Measurements from ENCODE around the gene TP53INP2.
"Not testable (repeated sequence)": the region's sequence is repeated elsewhere in the genome, so short reads cannot be mapped to it uniquely, and the experiment has no call there.

Gene TP53INP2

DNA sequence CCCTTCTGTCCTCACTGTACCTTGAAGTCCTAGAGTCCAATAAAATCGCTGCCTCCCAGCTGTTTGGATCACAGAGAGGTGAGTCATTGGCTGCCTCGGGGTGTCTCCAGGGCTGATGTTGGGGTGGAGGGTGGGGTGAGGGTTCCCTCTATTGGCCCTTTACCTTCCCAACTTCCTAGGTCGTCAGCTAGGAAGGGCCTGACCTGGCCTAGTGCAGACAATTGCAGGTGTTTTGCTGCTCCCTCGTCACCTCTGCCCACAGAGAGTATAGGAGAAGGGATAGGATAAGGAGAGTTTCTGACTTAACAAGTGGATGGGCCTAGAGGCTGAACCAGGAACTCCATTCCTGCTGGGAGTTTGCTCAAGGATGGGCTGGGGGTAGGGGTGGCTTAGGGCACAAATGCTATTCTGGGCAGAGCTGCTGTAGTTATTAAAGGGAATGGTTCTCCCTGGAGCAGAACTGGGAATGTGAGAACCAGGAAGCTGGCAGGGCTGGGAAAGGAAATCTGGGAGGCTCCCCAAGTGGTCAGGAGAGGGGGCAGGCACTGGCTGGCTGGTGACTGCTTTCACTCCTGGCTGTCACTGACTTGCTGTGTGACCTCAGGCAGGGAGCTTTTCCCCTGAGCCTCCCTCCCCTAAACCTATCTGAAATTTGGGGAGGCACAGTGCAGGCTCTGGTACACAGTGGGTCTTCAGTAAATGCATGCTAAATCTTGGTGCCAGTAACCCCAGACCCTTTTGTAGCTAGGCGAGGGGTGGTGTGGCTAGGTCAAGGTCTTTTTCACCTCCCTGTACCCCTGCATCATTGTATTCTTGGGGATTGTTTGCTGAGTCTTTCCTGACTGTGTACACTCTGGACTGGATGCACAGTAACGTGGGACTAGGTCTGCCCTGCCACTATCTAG, 1.5 kb downstream of the TP53INP2 start:
- no peak for ATAC-seq

DNA sequence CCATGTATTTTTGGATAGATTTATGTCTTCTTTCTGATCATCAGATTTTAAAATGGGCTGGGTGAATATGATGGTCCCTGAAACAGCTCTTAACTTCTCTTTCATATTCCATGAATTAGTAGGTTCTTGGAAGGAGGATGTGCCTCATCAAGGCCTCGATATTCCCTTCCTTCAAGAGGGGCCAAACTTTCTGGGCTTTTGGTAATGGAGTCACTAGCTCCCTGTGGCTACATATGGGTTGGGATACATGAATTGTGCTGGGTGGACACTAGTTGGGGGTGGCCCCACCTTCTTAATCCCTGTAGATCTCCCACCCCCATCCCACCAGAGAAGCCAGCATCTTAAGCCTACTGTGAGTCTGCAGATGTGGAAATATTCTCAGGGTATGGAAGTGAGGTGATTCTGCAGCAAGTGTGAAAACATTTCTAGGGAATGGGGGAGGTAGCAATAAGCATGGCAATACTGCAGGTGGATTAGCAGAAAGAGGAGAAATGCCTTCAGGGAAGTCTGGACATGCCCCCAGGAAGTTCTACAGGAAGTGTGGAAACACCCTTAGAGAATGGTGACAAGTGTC, 2.2 kb downstream of the TP53INP2 start:
- ATAC-seq = no peak

DNA sequence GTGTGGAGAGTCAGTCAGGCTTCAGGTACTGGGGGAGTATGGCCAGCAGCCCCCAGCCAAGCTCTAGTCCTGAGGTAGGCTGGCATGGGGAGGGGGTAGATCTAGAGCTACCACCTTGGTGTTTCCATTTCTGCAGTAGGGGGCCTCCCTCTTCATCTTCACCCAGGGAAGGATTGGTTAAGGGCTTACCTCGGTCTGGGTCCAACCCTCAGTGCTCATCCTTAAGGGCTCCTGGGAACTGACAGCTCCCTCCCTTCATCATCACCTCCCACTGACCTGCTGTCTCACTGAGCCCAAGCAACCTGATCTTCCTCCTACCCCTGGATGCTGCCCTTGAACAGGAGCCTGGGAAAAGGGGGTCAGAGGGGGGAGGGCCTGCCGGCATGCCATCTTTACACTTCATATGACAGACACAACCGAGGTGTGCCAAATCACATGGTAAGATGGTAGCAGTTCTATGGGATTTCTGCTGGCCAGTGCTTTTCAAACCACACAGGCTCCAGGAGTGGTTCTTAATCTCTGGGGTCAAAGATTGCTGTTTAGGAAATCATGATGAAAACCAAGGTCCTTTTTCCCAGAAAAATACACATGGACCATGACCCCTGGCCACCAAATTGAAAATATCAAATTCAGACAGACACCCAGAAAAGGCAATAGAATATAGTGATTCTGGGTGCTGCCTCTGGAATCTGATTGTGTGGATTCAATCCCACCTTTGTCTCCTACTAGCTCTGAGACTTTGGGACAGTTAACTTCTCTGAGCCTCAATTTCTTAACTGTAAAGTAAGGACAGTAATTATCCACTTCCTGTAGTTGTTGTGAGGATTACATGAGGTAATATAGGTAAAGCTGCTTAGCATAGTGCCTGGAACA, 3.0 kb downstream of the TP53INP2 start:
- no peak for ATAC-seq

DNA sequence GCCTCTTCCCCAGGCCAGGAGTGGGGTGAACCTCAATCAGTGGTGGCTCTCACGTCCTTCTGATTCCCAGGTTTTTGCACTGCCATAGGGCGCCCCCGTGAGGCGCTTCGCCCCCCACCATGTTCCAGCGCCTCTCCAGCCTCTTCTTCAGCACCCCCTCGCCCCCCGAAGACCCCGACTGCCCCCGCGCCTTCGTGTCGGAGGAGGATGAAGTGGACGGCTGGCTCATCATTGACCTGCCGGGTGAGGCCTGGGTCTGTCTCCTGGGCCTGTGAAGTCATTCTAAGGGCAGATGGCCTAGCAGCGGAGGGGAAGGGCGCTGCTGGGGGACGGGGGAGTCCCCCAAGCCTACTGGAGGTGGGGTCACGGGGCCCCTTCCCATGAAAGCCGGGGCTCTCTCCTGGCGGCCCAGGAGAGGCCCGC, 4.5 kb downstream of the TP53INP2 start:
- no peak for ATAC-seq

DNA sequence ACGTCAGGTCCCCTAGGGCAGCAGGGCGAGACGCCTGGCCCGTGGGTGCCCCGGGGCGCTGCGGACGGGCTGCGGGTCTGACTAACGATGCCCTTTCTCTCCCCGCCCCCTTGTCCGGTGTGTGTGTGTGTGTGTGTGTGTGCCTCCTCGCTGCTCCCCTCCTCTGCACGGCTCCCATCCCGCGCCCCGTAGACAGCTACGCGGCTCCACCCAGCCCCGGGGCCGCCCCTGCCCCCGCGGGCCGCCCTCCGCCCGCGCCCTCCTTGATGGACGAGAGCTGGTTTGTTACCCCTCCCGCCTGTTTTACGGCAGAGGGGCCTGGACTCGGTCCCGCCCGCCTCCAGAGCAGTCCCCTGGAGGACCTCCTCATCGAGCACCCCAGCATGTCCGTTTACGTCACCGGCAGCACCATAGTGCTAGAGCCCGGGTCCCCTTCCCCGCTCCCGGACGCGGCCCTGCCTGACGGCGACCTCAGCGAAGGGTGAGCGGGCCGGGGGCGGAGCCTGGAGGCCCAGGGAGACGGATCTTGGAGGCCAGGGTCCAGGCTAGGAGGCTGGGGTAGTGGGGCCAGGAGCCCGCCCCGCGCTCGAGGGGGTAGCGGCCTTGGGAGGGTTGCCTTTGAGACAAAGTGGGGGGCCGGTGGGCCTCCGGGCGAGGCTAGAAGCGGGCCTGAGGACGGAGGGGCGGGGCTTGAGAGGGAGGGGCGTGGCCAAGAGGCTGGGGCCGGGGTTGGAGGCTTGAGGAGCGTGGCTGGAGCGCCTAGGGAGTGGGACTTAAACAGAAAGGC, 5.1 kb downstream of the TP53INP2 start:
- peak; percentile 62 to 67 for ATAC-seq

DNA sequence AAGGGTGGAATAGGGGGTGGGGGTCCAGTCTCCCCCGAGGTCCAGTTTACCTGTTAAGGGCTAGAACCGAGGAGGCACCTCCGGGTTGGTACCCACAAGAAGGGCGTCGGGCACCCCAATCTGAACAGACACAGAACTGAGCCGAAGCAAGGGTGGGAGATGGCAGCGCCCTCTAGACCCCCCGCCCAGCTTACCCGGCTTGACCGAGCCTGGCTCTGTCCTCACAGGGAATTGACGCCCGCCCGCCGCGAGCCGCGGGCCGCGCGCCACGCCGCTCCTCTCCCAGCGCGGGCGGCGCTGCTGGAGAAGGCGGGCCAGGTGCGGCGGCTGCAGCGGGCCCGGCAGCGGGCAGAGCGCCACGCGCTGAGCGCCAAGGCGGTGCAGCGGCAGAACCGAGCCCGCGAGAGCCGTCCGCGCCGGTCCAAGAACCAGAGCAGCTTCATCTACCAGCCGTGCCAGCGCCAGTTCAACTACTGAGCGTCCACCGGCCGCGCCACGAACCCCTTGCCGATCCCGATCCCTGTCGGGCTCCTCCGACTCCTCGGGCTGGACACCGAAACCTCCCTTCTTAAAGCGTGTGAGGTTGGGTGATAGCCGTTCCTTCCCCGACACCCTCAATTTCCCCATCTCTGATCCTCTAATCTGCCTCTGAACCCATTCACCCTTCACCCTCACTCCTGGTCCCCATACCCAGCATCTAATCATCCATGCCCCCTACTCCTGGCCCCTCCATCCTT, 5.9 kb downstream of the TP53INP2 start:
- peak; percentile 51 to 53 for ATAC-seq

DNA sequence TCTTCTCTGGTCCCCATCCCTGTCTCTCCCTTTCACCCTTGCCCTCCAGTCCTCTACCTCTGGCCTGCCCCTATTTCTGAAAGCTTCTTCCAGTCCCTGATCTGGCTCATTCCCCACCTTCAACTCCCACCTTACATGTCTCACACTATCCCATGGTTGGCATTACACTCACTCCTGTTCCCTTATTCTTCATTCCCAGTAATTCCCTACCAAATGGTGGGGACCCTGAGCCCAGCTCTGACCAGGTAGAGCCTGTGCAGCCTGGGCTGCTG, 6.4 kb downstream of the TP53INP2 start:
- ATAC-seq = no peak

DNA sequence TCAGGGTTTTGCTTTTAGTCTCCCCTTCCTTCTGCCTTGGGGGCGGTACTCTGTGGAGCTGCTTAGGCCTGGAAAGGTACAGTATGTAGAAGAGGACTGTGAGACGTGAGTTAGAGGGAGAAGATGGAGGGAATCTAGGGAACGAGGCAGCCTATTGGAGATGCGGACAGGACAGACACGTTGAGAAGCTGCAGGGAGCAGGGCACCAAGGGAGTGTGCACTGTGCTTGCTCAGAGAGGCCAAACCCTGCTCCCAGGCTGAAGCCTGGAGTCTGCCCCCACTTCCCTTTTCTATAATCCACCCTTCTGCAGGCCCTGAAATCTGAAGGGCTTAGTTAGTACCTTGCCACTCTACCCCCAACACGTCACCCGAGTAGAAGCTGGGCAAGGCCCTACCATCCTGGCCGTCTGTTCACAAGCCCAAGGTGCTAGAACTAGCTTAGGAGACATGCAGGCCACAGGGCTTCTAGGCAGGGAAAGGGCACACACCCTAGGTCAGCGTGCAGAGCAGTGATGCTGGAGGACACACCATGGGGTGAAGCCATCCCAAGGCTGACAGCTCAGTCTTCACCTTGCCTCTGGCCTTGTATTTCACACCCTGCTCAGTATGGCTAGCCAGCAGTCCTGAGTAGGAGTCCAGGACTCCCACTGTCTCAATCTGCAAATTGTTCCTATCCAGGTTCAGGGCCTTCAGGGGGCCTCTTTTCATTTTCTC, 6.9 kb downstream of the TP53INP2 start:
- no peak for ATAC-seq

DNA sequence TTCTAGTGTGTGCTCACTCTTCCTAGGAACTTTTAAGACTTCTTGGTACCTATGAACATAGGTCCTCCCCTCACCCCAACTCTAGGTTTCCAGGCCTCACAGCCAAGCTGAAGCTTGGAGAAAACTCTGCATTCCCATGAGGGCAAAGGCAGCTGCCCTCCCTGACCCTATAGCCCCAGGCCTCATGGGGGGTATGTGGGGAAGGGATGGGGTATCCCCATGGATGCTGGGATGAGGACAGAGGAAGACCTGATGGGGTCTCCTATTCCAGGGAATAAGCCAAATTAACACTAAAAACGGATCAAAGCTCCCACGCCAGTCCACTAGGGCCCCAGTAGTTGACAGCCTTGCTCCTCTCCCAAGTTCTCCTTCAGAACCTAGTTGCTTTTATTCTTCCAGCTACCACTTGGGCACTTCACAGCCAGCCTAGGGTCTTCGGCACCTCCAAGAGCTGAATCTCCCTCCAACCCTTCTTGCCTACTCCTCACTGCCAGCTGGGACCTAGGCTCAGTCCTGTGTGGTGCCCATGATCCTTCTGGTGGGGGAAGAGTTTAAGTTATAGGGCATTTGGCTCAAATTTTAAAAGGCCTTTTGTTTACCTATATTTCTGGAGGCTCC, 7.8 kb downstream of the TP53INP2 start:
- no peak for ATAC-seq

DNA sequence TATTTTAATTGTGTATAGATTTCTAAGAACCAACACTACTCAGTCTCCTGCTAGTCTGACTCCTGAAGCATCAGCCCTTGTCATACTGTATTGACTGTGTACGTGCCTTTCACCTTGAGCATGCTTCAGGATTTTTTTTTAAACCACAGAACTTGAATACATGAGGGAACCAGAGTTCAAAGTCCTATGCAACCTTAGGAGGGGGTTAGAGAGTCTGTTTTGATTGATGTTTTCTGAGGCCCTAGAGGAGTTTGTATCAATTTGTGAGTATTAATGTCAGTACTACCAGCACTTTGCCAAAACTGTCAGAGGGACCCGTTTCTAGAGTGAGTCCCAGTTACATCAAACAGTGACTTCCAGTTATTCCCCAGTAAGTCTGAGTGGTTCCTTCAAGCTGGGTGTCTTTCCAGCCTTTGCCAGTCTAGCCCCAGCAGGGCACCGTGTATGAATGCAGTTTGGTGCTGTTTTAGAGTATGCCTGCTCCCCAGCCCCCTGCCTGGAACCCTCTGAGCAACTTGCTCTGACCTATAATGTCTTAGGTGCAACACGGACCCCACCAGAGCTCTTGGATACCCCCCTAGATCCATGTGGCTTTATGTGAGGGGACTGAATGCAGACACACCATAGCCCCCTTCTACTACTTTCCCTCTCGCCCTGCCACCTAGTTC, 8.5 kb downstream of the TP53INP2 start:
- ATAC-seq = no peak

DNA sequence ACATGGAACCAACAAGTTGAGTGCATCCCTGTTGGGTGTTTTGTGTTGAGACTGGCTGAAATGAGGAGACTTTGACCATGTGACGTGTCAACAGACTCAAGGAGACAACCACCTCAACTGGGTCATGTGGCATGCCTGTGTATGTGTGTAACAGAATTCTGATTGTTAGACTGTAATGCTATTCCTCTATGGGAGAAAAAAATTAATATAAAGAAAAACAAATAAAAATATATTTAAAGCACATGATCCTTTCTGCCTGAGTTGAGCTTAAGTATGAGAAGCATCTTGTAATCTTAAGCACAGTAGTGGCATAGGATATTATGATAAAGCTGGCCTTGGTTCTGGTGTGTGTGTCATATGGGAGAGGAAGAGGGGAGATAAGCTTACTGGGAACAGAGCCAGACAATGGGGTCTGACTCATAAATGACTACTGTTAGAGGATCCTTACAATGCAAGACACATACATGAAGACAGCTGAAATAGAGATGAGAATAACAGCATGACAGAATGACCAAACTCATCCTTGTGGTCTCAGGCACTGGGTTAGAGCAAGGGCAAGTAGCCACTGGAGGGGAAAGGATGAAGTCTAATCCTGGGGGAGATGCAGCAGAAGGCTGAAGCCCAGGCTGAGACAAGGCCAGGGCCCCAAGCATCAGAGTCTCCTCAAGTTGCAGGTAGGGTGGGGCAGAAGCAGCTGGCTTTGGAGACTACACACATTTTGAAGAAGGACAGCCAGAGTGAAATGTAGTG, 9.2 kb downstream of the TP53INP2 start:
- peak in 1 of 2 donors; percentile 14 for ATAC-seq

DNA sequence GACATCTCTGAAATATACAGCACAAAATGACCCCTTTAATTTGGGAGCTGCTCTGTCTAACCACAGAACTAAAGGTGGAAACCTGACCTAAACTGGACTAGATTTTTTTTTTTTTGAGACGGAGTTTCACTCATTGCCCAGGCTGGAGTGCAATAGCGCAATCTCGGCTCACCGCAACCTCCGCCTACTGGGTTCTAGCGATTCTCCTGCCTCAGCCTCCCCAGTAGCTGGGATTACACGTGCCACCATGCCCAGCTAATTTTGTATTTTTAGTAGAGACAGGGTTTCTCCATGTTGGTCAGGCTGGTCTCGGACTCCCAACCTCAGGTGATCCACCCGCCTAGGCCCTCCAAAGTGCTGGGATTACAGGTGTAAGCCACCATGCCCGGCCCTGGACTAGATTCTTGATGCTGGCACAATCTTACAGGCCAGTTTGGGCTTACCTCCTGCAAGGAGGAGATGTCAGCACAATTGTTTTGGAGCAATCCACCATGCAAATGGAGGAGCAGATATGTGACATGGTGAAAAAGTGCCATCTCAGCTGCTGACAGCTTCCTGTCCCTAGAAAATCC, 9.9 kb downstream of the TP53INP2 start:
- not testable (repeated sequence) for ATAC-seq

DNA sequence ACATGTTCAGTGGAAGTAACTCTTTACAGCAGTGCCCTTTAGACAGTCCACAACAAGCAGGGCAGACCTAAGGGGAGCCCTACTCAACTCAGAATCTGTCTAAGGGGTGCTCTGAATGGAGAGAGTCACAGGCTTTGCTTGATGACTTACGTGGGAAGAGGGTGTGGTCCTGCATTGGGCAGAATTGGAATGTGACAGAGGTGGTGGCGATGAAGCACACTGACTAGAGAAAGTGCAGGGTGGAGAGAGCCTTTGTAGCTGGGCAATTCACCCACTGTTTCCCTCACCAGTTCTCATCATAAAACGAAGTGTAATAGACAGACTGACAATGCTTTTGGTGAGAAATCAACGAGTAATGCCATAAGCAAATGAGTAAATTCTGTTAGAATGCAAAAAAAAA, 11.2 kb downstream of the TP53INP2 start:
- no peak for ATAC-seq

DNA sequence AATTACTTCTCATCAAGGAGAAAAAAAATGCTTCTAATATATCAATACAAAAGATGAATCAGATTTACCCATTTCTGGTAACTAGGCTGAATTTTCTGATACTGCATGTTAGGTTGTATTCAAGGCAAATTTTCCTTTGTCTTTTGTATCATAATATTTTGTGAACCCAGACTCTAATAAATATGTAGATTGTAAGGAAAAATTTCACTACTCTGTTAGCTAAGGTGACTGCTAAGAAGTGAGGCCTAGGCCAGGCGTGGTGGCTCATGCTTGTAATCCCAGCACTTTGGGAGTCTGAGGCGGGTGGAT, 12.7 kb downstream of the TP53INP2 start:
- no peak for ATAC-seq

DNA sequence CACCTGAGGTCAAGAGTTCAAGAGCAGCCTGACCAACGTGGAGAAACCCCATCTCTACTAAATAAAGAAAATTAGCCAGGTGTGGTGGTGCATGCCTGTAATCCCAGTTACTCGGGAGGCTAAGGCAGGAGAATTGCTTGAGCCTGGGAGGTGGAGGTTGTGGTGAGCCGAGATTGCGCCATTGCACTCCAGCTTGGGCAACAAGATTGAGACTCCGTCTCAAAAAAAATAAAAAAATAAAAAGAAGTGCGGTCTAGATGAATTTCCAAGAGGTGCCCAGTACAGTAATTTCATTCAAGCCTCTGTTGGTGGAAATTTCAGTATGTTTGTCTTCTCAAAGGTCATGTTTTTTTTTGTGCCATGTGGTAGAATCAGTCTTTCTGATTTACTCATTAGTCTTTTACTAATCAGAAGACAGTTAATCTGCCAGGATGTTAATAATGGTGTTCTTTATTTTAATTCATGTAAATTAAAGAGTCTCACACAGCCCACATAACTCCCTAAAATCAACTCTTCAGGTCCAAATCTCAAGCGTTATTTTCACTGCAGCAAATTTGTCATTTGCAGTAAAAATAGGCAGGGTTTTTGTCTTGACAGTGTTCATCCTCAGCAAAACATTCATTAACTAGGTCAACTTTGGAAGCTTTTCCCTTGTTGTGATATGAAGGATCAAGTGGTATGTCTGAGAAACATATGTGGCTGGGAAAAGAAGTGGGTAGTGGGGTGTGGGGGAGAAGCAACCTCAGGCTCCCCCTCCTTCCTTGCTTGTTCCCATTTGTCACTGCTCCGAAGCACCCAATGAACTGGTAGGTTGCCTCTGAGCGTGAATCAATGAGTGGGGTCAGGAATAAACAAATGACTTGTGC, 13.3 kb downstream of the TP53INP2 start:
- no peak for ATAC-seq

DNA sequence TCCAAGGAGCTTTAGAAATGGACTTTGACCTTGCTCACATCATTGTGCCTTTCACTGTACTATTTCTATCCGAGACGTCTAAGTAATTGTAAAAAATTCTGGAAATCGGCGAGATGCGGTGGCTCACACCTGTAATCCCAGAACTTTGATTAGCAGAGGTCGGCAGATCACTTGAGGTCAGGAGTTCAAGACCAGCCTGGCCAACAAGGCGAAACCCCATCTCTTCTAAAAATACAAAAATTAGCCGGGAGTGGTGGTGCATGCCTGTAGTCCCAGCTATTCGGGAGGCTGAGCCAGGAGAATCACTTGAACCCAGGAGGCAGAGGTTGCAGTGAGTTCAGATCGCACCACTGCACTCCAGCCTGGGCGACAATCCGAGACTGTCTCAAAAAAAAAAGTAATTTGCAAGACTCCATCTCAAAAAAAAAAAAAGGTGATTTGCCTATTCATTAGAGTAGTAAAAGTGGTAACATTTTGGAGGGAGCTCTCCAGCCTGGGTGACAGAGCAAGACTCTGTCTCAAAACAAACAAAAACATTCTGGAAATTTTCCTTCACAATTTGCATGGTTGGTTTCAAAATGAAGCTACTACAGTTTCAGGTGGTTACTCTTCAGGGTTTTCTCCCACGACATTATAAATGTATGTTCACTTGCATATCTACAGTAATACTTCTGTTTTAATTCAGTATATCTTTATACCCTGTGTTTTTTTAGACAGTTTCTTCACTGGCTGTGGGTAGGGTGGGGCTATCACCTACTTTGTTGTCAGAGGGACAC, 15.3 kb downstream of the TP53INP2 start:
- ATAC-seq = peak in 1 of 2 donors; percentile 59

DNA sequence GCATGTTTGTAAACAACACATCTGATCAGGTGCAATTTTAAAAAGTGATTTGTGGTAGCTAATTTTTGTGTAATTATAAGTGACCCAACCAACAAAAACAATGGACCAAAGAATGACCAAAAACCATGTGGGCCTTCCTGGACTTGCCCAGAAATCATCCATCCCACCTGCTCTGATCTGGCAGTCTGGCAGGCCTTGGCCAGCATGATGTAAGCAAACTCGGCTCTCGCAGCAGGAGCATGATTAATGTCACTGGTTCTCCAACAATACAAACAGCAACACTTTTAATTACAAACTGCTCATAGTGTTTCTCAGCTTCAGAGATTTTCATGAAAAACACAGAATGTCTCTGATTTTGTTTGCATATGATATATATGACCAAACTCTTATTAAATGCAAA, 16.1 kb downstream of the TP53INP2 start:
- ATAC-seq = no peak

DNA sequence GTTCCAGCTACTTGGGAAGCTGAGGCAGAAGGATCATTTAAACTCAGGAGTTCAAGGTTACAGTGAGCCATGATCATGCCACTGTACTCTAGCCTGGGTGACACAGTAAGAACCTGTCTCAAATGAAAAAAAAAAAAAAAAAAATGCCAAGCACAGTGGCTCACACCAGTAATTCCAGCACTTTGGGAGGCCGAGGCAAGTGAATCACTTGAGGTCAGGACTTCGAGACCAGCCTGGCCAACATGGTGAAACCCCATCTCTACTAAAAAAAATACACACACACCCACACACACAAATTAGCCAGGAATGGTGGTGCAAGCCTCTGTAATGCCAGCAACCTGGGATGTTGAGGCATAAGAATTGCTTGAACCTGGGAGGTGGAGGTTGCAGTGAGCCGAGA, 18.4 kb downstream of the TP53INP2 start:
- not testable (repeated sequence) for ATAC-seq

Measured in activated CD4-positive, CD25-positive, alpha-beta regulatory T cell treated with anti-CD3 and anti-CD28 coated beads, Interleukin-2, amount 50 U/mL, for 24 hours (primary cell).